Peyer's patch (tissue), 4 donors: ENCODE data around the gene PALMD. TPM values are rescaled to one million over a fixed set of nuclear protein-coding genes. Genes with fewer than 3 reads are reported as not detected.

Source experiments
- DNase-seq, 3 donors: peaks; one replicate each; pipeline ENCODE4 v3.0.0-alpha.2; 2017 to 2019
- H3K27ac ChIP-seq, 4 donors: fragments of 200-600 bp; sonication (generic); one replicate each; pipeline ENCODE4 v1.5.1; 2016 to 2019
- H3K27me3 ChIP-seq, 2 donors: fragments of 200-600 bp; sonication (generic); one replicate each; pipeline ENCODE4 v1.5.1; 2019
- H3K36me3 ChIP-seq, 3 donors: fragments of 200-600 bp; sonication (generic); one replicate each; pipeline ENCODE4 v1.5.1; 2016 to 2019
- H3K4me1 ChIP-seq, 4 donors: fragments of 200-600 bp; sonication (generic); one replicate each; pipeline ENCODE4 v1.5.1; 2016 to 2019
- H3K4me3 ChIP-seq, 4 donors: fragments of 200-600 bp; sonication (generic); 1 replicate in 3 of 4; 2 replicates in 1 of 4; pipeline ENCODE4 v1.5.1; 2016 to 2019; ENCODE audit warnings: mild to moderate bottlenecking in 1 of 4
- H3K9me3 ChIP-seq, 4 donors: fragments of 200-600 bp; sonication (generic); one replicate each; pipeline ENCODE4 v1.5.1; 2016 to 2019; ENCODE audit warnings: mild to moderate bottlenecking in 1 of 4
- POLR2A ChIP-seq, 2 donors: fragments of 450-650 bp; IDR thresholded peaks; one replicate each; pipeline ENCODE4 v1.5.1; 2017; ENCODE audit warnings: antibody characterized with exemption in 2 of 2, mild to moderate bottlenecking in 2 of 2, moderate library complexity in 2 of 2
- total RNA-seq, 4 donors: library from RNA; depleted of rRNA; stranded (reverse); fragments of >200 nt; gene quantifications; one replicate each; pipeline ENCODE4 v1.1.0, GENCODE V29; 2016
- TF ChIP-seq, protein P1 (sequence below), 6 experiments: fragments of 450-650 bp in 4 of 6; fragments of 200-600 bp in 2 of 6; sonication (generic) in 1 of 6; IDR thresholded peaks; one replicate each; pipeline ENCODE4 v1.5.1; 2017 to 2019; ENCODE audit warnings: antibody characterized with exemption in 6 of 6, mild to moderate bottlenecking in 3 of 6, moderate library complexity in 1 of 6

The PALMD gene
- total RNA-seq, 4 donors from 2014 or later, result 4.0 to 13.2 (median 5.9) TPM

DNA sequence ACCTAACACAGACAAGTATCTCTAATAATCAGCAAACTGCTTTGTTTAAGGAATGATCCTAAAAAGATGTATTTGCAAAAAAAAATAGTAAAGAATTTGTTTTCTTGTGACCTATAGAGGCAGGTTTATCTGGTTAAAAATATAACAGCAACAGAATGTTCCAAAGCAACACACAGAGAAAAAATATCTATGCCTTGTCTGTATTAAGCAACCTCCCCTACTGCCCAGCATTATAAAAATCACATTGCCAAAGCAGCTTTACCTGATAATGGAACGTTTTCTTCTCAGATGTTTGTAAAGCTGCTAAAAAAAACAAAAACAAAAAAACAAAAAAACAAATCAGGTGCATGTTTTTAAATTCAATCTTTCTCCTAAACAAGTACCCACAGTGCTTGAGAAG lies 24.7 kb downstream of the PALMD start:
- no peaks in the 10 kb centered on the region for H3K9me3 ChIP-seq
- no peak overlapping the region for H3K4me3 ChIP-seq
- no peaks in the 10 kb centered on the region for H3K27me3 ChIP-seq
- H3K4me1 ChIP-seq, result no peaks in the 10 kb centered on the region
- no peak for DNase-seq
- no peak overlapping the region for H3K27ac ChIP-seq
- H3K36me3 ChIP-seq, result no peaks in the 10 kb centered on the region
- no peak for TF ChIP-seq POLR2A (IDR thresholded peaks at IDR 0.05)
- TF ChIP-seq, protein P1, sequence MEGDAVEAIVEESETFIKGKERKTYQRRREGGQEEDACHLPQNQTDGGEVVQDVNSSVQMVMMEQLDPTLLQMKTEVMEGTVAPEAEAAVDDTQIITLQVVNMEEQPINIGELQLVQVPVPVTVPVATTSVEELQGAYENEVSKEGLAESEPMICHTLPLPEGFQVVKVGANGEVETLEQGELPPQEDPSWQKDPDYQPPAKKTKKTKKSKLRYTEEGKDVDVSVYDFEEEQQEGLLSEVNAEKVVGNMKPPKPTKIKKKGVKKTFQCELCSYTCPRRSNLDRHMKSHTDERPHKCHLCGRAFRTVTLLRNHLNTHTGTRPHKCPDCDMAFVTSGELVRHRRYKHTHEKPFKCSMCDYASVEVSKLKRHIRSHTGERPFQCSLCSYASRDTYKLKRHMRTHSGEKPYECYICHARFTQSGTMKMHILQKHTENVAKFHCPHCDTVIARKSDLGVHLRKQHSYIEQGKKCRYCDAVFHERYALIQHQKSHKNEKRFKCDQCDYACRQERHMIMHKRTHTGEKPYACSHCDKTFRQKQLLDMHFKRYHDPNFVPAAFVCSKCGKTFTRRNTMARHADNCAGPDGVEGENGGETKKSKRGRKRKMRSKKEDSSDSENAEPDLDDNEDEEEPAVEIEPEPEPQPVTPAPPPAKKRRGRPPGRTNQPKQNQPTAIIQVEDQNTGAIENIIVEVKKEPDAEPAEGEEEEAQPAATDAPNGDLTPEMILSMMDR (IDR thresholded peaks at IDR 0.05), result no peak

DNA sequence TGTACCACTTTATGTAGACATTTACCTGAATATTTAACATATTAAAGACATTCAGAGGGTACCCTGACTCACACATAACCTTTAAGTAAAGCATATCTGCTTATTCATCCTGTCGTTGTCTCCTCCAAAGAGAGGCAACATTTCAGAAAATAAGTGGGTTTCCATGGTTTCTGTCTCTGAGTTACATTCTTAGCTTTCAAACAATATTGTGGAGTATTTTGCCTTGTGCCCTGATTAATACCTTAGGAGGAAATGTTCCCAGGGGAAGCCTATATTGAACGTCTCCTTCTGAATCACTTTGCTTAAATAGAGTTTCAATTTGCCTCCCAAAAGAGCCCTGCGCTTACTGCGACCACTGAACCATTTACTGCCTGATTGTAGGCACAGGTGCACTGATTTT lies 26.1 kb downstream of the PALMD start:
- Histone ChIP-seq H3K36me3 (no peaks in the 10 kb centered on the region), H3K27me3 (no peaks in the 10 kb centered on the region), H3K27ac (no peak overlapping the region), H3K4me1 (no peaks in the 10 kb centered on the region), H3K4me3 (no peak overlapping the region), H3K9me3 (no peaks in the 10 kb centered on the region)
- no peak for TF ChIP-seq POLR2A (IDR thresholded peaks at IDR 0.05)
- TF ChIP-seq, protein P1 (IDR thresholded peaks at IDR 0.05), result no peak
- no peak for DNase-seq

DNA sequence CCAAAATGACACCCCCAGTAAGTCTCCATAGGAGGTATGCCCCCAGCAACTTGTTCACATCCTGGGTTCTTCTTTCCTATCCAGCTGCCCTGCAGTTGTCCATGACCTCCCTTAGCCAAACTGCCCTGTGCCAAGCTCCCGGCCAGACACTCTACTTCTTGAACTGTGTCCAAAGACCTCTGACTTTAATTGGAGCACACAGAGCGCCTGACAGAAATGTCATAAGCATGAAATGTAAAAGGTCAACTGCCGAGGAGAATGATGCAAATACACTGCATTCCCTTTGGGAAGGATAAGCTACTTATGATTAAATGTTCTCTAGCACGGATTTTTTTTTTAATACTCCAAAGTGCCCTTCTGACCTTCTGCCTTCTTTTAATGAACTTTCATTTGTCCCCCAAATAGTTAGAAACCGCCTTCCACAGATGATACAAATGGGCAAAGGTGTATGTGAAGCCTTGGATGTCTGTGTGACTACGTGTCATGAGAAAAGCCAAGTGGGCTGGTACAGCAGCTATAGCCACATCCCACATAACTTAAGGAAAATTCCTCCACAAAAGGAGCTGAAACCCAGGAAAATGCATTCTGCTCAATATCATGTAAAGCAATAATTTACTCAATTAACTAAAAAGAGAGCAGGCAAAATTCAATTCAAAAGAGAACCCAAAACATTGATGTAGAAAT lies 26.8 kb downstream of the PALMD start:
- no peak for DNase-seq
- TF ChIP-seq, protein P1 (IDR thresholded peaks at IDR 0.05), result no peak
- no peak for TF ChIP-seq POLR2A (IDR thresholded peaks at IDR 0.05)
- Histone ChIP-seq H3K36me3 (no peaks in the 10 kb centered on the region), H3K27me3 (no peaks in the 10 kb centered on the region), H3K4me3 (no peak overlapping the region), H3K27ac (no peak overlapping the region), H3K4me1 (no peaks in the 10 kb centered on the region), H3K9me3 (no peaks in the 10 kb centered on the region)

DNA sequence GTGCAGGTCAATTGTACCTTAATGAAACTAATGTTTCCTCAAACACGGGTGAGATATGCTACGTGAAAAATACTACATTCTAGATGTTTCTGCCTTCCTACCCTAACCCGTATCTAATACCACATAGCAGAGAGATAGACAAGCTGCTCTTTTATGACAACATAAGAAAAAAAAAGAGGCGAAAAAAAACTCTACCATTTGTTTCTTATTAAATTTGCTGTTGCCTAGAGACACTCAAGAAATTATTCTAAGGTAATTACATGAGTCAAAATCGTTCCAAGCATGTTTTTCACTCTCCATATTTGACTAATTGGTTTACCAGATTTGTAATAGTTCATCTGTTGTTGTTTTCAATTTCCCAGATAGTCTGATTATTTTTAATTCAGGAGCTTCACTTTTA lies 27.4 kb downstream of the PALMD start:
- no peaks in the 10 kb centered on the region for H3K9me3 ChIP-seq
- DNase-seq, result no peak
- no peak for TF ChIP-seq POLR2A (IDR thresholded peaks at IDR 0.05)
- TF ChIP-seq, protein P1 (IDR thresholded peaks at IDR 0.05), result no peak
- no peak overlapping the region for H3K4me3 ChIP-seq
- H3K27me3 ChIP-seq, result no peaks in the 10 kb centered on the region
- no peaks in the 10 kb centered on the region for H3K36me3 ChIP-seq
- H3K27ac ChIP-seq, result no peak overlapping the region
- H3K4me1 ChIP-seq, result no peaks in the 10 kb centered on the region

DNA sequence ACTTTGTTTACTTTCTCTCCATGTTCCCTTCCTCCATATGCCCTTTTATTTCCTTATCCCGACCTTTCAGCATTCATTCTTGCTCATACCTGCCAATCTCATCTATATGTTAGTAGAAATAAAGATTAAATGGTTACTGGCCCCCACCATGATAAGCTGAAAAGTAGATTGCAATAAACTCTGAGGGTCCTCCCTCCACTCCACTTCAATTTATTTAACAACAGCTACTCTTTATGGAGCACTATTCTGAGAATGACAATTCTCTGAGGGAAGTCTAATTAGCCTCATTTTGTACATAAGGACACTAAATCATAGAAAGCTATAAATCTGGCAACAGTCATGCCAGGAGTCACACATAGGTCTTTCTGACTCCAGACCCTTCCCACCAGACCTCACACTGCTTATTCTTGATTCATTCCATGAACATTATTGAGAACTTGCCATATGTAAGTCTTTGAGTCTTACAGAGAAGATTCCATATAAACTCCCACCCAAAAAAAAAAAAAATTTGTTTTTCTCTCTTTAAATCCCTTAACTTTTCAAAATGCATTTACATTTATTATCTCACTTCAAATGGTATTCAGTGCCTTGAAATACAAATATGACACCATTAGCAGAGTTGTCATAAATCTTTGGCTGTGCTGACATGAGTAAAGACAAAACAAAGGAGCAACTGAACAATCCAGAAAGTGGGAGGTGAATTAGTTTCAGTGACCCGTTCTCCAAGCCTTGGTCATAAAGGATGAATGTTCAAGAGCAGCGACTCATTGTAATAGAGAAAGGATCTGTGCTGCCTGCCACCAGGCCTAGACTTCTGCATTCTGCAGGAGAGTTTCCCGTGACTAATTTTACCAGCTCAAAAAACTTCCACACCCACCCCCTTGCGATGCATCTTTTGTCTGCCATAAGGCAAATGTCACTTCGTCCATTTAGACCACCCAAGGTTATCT lies 28.5 kb downstream of the PALMD start:
- Histone ChIP-seq H3K4me1 (no peaks in the 10 kb centered on the region), H3K36me3 (no peaks in the 10 kb centered on the region), H3K27me3 (no peaks in the 10 kb centered on the region), H3K4me3 (no peak overlapping the region), H3K9me3 (no peaks in the 10 kb centered on the region), H3K27ac (no peak overlapping the region)
- no peak for TF ChIP-seq POLR2A (IDR thresholded peaks at IDR 0.05)
- TF ChIP-seq, protein P1 (IDR thresholded peaks at IDR 0.05), result no peak
- DNase-seq, result no peak
